SK-N-MC (cell line): ENCODE measurements around the gene COMMD7.

ENCODE experiments used
- EZH2 ChIP-seq: fragments of 200-600 bp; sonication (generic); IDR thresholded peaks from one replicate; pipeline ENCODE4 v1.6.1; 2017; ENCODE audit warnings: antibody characterized with exemption
- FOXP2 ChIP-seq: optimal IDR thresholded peaks from 2 replicates; pipeline ENCODE3; 2011; ENCODE audit warnings: mild to moderate bottlenecking, moderate library complexity; ENCODE audit not compliant: insufficient read depth; ENCODE audit errors: extremely low read length, control extremely low read depth
- POLR2AphosphoS5 ChIP-seq: IDR thresholded peaks from 2 replicates; pipeline ENCODE4 v1.6.1; 2012; ENCODE audit warnings: mild to moderate bottlenecking, low read depth, low read length, borderline replicate concordance

DNA sequence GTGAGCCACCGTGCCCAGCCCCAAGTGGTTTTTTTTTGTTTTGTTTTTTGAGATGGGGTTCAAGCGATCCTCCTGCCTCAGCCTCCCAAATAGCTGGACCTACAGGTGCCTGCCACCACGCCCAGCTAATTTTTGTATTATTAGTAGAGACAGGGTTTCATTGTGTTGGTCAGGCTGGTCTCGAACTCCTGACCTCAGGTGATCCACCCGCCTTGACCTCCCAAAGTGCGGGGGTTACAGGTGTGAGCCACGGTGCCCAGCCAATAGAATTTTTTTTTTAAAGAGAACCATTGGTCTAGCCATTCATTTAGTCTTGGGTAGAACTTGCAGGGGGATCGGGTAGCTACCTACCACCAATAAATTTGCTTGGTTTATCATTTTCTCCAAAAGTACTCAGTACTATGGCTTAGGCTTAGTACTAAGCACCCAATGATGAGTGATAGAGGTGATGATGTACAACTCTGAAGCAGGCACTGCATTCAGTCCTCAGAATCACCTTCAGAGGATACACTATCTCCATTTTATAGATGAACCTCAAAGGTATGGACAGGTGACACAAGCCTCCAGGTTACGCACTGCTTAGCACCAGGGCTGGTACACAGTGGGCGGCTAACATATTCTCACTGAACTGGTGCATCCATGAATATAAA is 56.6 kb downstream of the COMMD7 start:
- no peak for TF ChIP-seq POLR2AphosphoS5
- TF ChIP-seq EZH2: no peak
- TF ChIP-seq FOXP2: no peak
